ENCODE results near the gene PPP6R2. TPM values are rescaled to one million over a fixed set of nuclear protein-coding genes. Genes with fewer than 3 reads are reported as not detected.

Gene PPP6R2
- total and polyA plus RNA-seq, 2 of the 4 experiments (the other 2 are of a cell fraction): 49.2 to 51.6 TPM

- dilution Hi-C loops (cut with HindIII; ENCODE audit: low sequenced_read_pairs, unreplicated experiment): no loop called here
- CTCF ChIA-PET: no interaction called here
- Histone ChIP-seq H3K27ac (ENCODE audit: insufficient read depth, low read length) (no peak overlapping the region), H4K20me1 (ENCODE audit: insufficient read depth, low read length) (peaks cover 91% of the 10 kb centered on the region), H3K4me3 (ENCODE audit: insufficient read depth, low read depth, low read length) (no peak overlapping the region), H3K18ac (ENCODE audit: low read depth, low read length) (no peak overlapping the region), H3K23ac (ENCODE audit: low read depth, low read length) (no peak overlapping the region), H3K36me3 (ENCODE audit: control insufficient read depth, insufficient read depth, low read length) (peaks cover 17% of the 10 kb centered on the region), H3K9me1 (ENCODE audit: insufficient read depth, low read length) (peaks cover 8% of the 10 kb centered on the region), H2BK15ac (ENCODE audit: low read depth, low read length) (no peak overlapping the region), H2AFZ (replicated peaks; ENCODE audit: low read length, poor library complexity) (no peak overlapping the region), H3K9ac (ENCODE audit: low read depth, low read length) (no peak overlapping the region), H2BK120ac (ENCODE audit: low read depth, low read length) (no peak overlapping the region), H3K4ac (ENCODE audit: low read depth, low read length) (peak overlapping the region; percentile 43; the same call in 1 of the 2 replicates), H4K8ac (ENCODE audit: low read depth in 2 of 2, low read length in 2 of 2) (no peak overlapping the region), H3K4me2 (ENCODE audit: low read depth, low read length) (no peak overlapping the region; the same call in 1 of the 2 replicates), H3K27me3 (ENCODE audit: control insufficient read depth, insufficient read depth, low read length) (no peaks in the 10 kb centered on the region), H3K14ac (replicated peaks; ENCODE audit: low read depth, low read length) (no peak overlapping the region; the same call in 1 of the 2 replicates), H2BK5ac (ENCODE audit: low read depth, low read length, poor library complexity, severe bottlenecking) (peak overlapping the region; percentile 16), H2AK9ac (replicated peaks; ENCODE audit: low read depth, low read length, poor library complexity) (peak overlapping the region; percentile 51), H4K91ac (ENCODE audit: insufficient read depth, low read depth, low read length) (no peak overlapping the region), H3K4me1 (ENCODE audit: control insufficient read depth, insufficient read depth, low read length) (peaks cover 66% of the 10 kb centered on the region), H2AK5ac (ENCODE audit: low read depth, low read length) (no peak overlapping the region), H2BK20ac (ENCODE audit: low read depth, low read length) (no peak overlapping the region), H3K79me1 (ENCODE audit: low read depth in 1 of 2, low read length in 2 of 2) (peaks cover 4 to 47% of the 10 kb centered on the region in 2 experiments; a peak in 3 of 4 replicates), H3K56ac (ENCODE audit: extremely low read depth, insufficient read depth, low read length) (no peak overlapping the region), H4K5ac (ENCODE audit: low read depth, low read length) (no peak overlapping the region), H3K9me3 (ENCODE audit: control insufficient read depth, insufficient read depth, low read length) (no peaks in the 10 kb centered on the region)
- intact Hi-C loops (cut with micrococcal nuclease): no loop called here
- WGBS, 2 experiments (ENCODE audit: extremely low coverage in 2 of 2, insufficient read length in 1 of 2): 44% methylated on average over 24 of the region's 59 CpGs; no CpG with 5 or more reads in 1 of the 2 experiments
- ATAC-seq (ENCODE audit: low read depth) (no peak), DNase-seq (peak; percentile 11)
- no TSS peak for BruUV-seq (replicated peaks)
- POLR2A ChIA-PET (ENCODE audit: unreplicated experiment): interaction anchor here (0.6 kb wide), 1 partner anchor 9 kb away, joined by 3 read pairs; no protein-coding TSS in a partner anchor
- TF ChIP-seq CEBPB (IDR thresholded peaks at IDR 0.05; ENCODE audit: low read depth, low read length): no peak
- TF ChIP-seq SMC3 (IDR thresholded peaks at IDR 0.05; ENCODE audit: low read depth, low read length): no peak
- no peak for TF ChIP-seq POLR2A (IDR thresholded peaks at IDR 0.05; ENCODE audit: low read depth, low read length)
- no peak for TF ChIP-seq NFE2L2 (IDR thresholded peaks at IDR 0.05; ENCODE audit: low read depth, low read length)
- no peak for TF ChIP-seq RAD21 (IDR thresholded peaks at IDR 0.05; ENCODE audit: low read length)
- no peak for TF ChIP-seq ELK1 (IDR thresholded peaks at IDR 0.05; ENCODE audit: borderline replicate concordance, low read depth, low read length)
- TF ChIP-seq MXI1 (IDR thresholded peaks at IDR 0.05; ENCODE audit: borderline replicate concordance, low read depth, low read length): no peak
- TF ChIP-seq BHLHE40 (IDR thresholded peaks at IDR 0.05; ENCODE audit: low read depth, low read length): no peak
- no peak for TF ChIP-seq USF2 (IDR thresholded peaks at IDR 0.05; ENCODE audit: low read depth, low read length)
- no peak for TF ChIP-seq CHD1 (IDR thresholded peaks at IDR 0.05; ENCODE audit: low read depth, low read length)
- no peak for TF ChIP-seq FOS (IDR thresholded peaks at IDR 0.05; ENCODE audit: low read depth, low read length)
- TF ChIP-seq RFX5 (IDR thresholded peaks at IDR 0.05; ENCODE audit: low read depth, low read length): no peak
- TF ChIP-seq MAFK (IDR thresholded peaks at IDR 0.05; ENCODE audit: low read depth, low read length): no peak
- no peak for TF ChIP-seq MAZ (IDR thresholded peaks at IDR 0.05; ENCODE audit: borderline replicate concordance, low read depth, low read length)
- in situ Hi-C loops (cut with MboI; ENCODE audit: low sequenced_read_pairs): no loop called here
Observed at GRCh38 chr22:50298937-50299784, 44.0 kb upstream of the PPP6R2 start.
